Osteocyte (in vitro differentiated cells): ENCODE results near the gene TMEM235. TPM values are rescaled to one million over a fixed set of nuclear protein-coding genes. Genes with fewer than 3 reads are reported as not detected.

Source experiments
- DNase-seq: peaks from one replicate; pipeline ENCODE4 v3.0.0; 2021; ENCODE audit warnings: mixed read lengths; ENCODE audit not compliant: unreplicated experiment; ENCODE audit errors: extremely low spot score
- H3K27ac Mint-ChIP-seq: one replicate; pipeline ENCODE4 v1.8.0; 2021; ENCODE audit warnings: mild to moderate bottlenecking, mixed read lengths; ENCODE audit not compliant: unreplicated experiment
- H3K27me3 Mint-ChIP-seq: one replicate; pipeline ENCODE4 v1.8.0; 2021; ENCODE audit warnings: mixed read lengths; ENCODE audit not compliant: unreplicated experiment
- H3K36me3 Mint-ChIP-seq: one replicate; pipeline ENCODE4 v1.8.0; 2021; ENCODE audit warnings: mixed read lengths; ENCODE audit not compliant: unreplicated experiment
- H3K4me1 Mint-ChIP-seq: one replicate; pipeline ENCODE4 v1.8.0; 2021; ENCODE audit warnings: mixed read lengths; ENCODE audit not compliant: unreplicated experiment
- H3K4me3 Mint-ChIP-seq: one replicate; pipeline ENCODE4 v1.8.0; 2021; ENCODE audit warnings: mild to moderate bottlenecking, moderate library complexity, mixed read lengths; ENCODE audit not compliant: unreplicated experiment
- H3K9me3 Mint-ChIP-seq: one replicate; pipeline ENCODE4 v1.8.0; 2021; ENCODE audit warnings: mixed read lengths; ENCODE audit not compliant: unreplicated experiment
- CTCF ChIP-seq: fragments of 200-600 bp; sonication (generic); IDR thresholded peaks from 2 replicates; pipeline ENCODE4 v1.5.0; 2021; ENCODE audit warnings: antibody characterized with exemption, mild to moderate bottlenecking, moderate library complexity
- total RNA-seq: library from RNA; stranded (reverse); gene quantifications from 2 replicates; pipeline ENCODE4 v1.2.1, GENCODE V29; 2021

TMEM235 gene
- total RNA-seq, 1 donor from 2014 or later = not detected

GRCh38 chr17:78225088-78225865 is 6.2 kb upstream of the TMEM235 start:
- H3K9me3 Mint-ChIP-seq = no peaks in the 10 kb centered on the region
- no peak overlapping the region for H3K4me3 Mint-ChIP-seq
- DNase-seq = no peak
- H3K4me1 Mint-ChIP-seq = no peaks in the 10 kb centered on the region
- no peak overlapping the region for H3K27ac Mint-ChIP-seq
- H3K27me3 Mint-ChIP-seq = no peaks in the 10 kb centered on the region
- no peak for TF ChIP-seq CTCF
- peaks cover 7% of the 10 kb centered on the region for H3K36me3 Mint-ChIP-seq

GRCh38 chr17:78226055-78226758 is 5.2 kb upstream of the TMEM235 start:
- Mint-ChIP-seq H3K27ac (no peak overlapping the region), H3K4me1 (no peaks in the 10 kb centered on the region), H3K36me3 (peaks cover 7% of the 10 kb centered on the region), H3K27me3 (peaks cover 7% of the 10 kb centered on the region), H3K4me3 (no peak overlapping the region), H3K9me3 (no peaks in the 10 kb centered on the region)
- no peak for TF ChIP-seq CTCF
- DNase-seq = no peak

GRCh38 chr17:78226759-78227454 is 4.5 kb upstream of the TMEM235 start:
- H3K36me3 Mint-ChIP-seq = peaks cover 7% of the 10 kb centered on the region
- no peaks in the 10 kb centered on the region for H3K4me1 Mint-ChIP-seq
- peaks cover 10% of the 10 kb centered on the region for H3K27me3 Mint-ChIP-seq
- DNase-seq = no peak
- no peaks in the 10 kb centered on the region for H3K9me3 Mint-ChIP-seq
- H3K4me3 Mint-ChIP-seq = no peak overlapping the region
- H3K27ac Mint-ChIP-seq = no peak overlapping the region
- TF ChIP-seq CTCF = no peak

GRCh38 chr17:78227455-78227916 is 3.9 kb upstream of the TMEM235 start:
- TF ChIP-seq CTCF = no peak
- Mint-ChIP-seq H3K36me3 (peaks cover 7% of the 10 kb centered on the region), H3K9me3 (no peaks in the 10 kb centered on the region), H3K4me1 (no peaks in the 10 kb centered on the region), H3K27me3 (peaks cover 16% of the 10 kb centered on the region), H3K4me3 (no peak overlapping the region), H3K27ac (no peak overlapping the region)
- no peak for DNase-seq

GRCh38 chr17:78228176-78228575 is 3.3 kb upstream of the TMEM235 start:
- Mint-ChIP-seq H3K4me3 (no peak overlapping the region), H3K27me3 (peaks cover 23% of the 10 kb centered on the region), H3K9me3 (no peaks in the 10 kb centered on the region), H3K27ac (no peak overlapping the region), H3K4me1 (no peaks in the 10 kb centered on the region), H3K36me3 (peaks cover 7% of the 10 kb centered on the region)
- TF ChIP-seq CTCF = no peak
- DNase-seq = no peak
